ENCODE results near the gene CHD9.
A peak's percentile ranks its signal among the peaks of the same experiment; 100 is the strongest.

CHD9 gene

GRCh38 chr16:53209877-53210276, 155.1 kb downstream of the CHD9 start:
- no peak for DNase-seq (ENCODE audit: low read depth)
- TF ChIP-seq, protein P1, sequence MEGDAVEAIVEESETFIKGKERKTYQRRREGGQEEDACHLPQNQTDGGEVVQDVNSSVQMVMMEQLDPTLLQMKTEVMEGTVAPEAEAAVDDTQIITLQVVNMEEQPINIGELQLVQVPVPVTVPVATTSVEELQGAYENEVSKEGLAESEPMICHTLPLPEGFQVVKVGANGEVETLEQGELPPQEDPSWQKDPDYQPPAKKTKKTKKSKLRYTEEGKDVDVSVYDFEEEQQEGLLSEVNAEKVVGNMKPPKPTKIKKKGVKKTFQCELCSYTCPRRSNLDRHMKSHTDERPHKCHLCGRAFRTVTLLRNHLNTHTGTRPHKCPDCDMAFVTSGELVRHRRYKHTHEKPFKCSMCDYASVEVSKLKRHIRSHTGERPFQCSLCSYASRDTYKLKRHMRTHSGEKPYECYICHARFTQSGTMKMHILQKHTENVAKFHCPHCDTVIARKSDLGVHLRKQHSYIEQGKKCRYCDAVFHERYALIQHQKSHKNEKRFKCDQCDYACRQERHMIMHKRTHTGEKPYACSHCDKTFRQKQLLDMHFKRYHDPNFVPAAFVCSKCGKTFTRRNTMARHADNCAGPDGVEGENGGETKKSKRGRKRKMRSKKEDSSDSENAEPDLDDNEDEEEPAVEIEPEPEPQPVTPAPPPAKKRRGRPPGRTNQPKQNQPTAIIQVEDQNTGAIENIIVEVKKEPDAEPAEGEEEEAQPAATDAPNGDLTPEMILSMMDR (IDR thresholded peaks at IDR 0.05; ENCODE audit: insufficient read depth, low read depth, low read length, missing control alignments), result no peak
- H3K4me3 ChIP-seq (ENCODE audit: low read depth, low read length), result peak overlapping the region; percentile 89

GRCh38 chr16:53211253-53211652, 156.5 kb downstream of the CHD9 start:
- H3K4me3 ChIP-seq (ENCODE audit: low read depth, low read length), result no peak overlapping the region
- TF ChIP-seq, protein P1 (IDR thresholded peaks at IDR 0.05; ENCODE audit: insufficient read depth, low read depth, low read length, missing control alignments), result no peak

DNA sequence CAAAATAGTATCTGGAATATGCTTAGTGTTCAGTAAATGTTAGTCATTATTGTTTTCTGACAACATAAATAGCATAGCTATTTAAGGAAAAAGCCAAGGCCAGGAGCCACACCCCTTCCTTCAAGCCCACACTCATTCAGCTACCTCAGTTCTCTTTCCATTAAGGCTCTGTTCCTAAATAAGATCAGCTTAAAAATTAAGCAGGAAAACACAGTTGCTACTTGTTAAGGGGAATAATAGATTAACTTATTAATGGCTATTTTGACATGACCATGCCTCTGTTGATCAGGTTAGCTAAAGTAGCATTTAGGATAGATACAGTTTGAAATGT, 158.1 kb downstream of the CHD9 start:
- DNase-seq (ENCODE audit: low read depth), result no peak
- no peak overlapping the region for H3K4me3 ChIP-seq (ENCODE audit: low read depth, low read length)

More at GRCh38 chr16:53211253-53211652, 156.5 kb downstream of the CHD9 start:
- no peak for DNase-seq (ENCODE audit: low read depth)

GRCh38 chr16:53213542-53213941, 158.8 kb downstream of the CHD9 start:
- DNase-seq (ENCODE audit: low read depth), result no peak
- TF ChIP-seq, protein P1 (IDR thresholded peaks at IDR 0.05; ENCODE audit: insufficient read depth, low read depth, low read length, missing control alignments), result no peak
- H3K4me3 ChIP-seq (ENCODE audit: low read depth, low read length), result no peak overlapping the region

More for the DNA sequence above, 158.1 kb downstream of the CHD9 start:
- TF ChIP-seq, protein P1 (IDR thresholded peaks at IDR 0.05; ENCODE audit: insufficient read depth, low read depth, low read length, missing control alignments), result no peak

- no peak overlapping the region for H3K4me3 ChIP-seq (ENCODE audit: low read depth, low read length)
- TF ChIP-seq, protein P1 (IDR thresholded peaks at IDR 0.05; ENCODE audit: insufficient read depth, low read depth, low read length, missing control alignments), result no peak
- DNase-seq (ENCODE audit: low read depth), result no peak
Observed at GRCh38 chr16:53216798-53217197, 162.0 kb downstream of the CHD9 start.

- H3K4me3 ChIP-seq (ENCODE audit: low read depth, low read length), result no peak overlapping the region
- no peak for DNase-seq (ENCODE audit: low read depth)
- TF ChIP-seq, protein P1 (IDR thresholded peaks at IDR 0.05; ENCODE audit: insufficient read depth, low read depth, low read length, missing control alignments), result no peak
Observed at GRCh38 chr16:53219371-53219770, 164.6 kb downstream of the CHD9 start.

- TF ChIP-seq, protein P1 (IDR thresholded peaks at IDR 0.05; ENCODE audit: insufficient read depth, low read depth, low read length, missing control alignments), result no peak
- DNase-seq (ENCODE audit: low read depth), result no peak
- no peak overlapping the region for H3K4me3 ChIP-seq (ENCODE audit: low read depth, low read length)
Observed at GRCh38 chr16:53219795-53220454, 165.1 kb downstream of the CHD9 start.
